Trophoblast cell (in vitro differentiated cells and primary cell): ENCODE measurements around the gene GIMAP5.

Experiments
- DNase-seq, 2 donors: peaks; one replicate each; pipeline ENCODE4 v3.0.0-alpha.2; 2016
- H2AFZ ChIP-seq: 2 replicates; pipeline ENCODE4 v1.6.1; 2013; ENCODE audit warnings: low read length, moderate library complexity, mild to moderate bottlenecking; ENCODE audit not compliant: insufficient read depth, poor library complexity
- H2AK5ac ChIP-seq: 2 replicates; pipeline ENCODE4 v1.6.1; 2013; ENCODE audit warnings: mild to moderate bottlenecking, low read length
- H2BK120ac ChIP-seq: 2 replicates; pipeline ENCODE4 v1.6.1; 2013; ENCODE audit warnings: low read length, mild to moderate bottlenecking, moderate library complexity; ENCODE audit not compliant: insufficient read depth, poor library complexity
- H2BK12ac ChIP-seq: 2 replicates; pipeline ENCODE4 v1.6.1; 2013; ENCODE audit warnings: mild to moderate bottlenecking, low read length, moderate library complexity
- H2BK5ac ChIP-seq: 2 replicates; pipeline ENCODE4 v1.6.1; 2013; ENCODE audit warnings: low read length, low read depth, moderate library complexity, mild to moderate bottlenecking; ENCODE audit not compliant: poor library complexity
- H3K14ac ChIP-seq: 2 replicates; pipeline ENCODE4 v1.6.1; 2013; ENCODE audit warnings: mild to moderate bottlenecking, low read length
- H3K18ac ChIP-seq: 2 replicates; pipeline ENCODE4 v1.6.1; 2013; ENCODE audit warnings: mild to moderate bottlenecking, low read length
- H3K23ac ChIP-seq: 2 replicates; pipeline ENCODE4 v1.6.1; 2013; ENCODE audit warnings: low read length
- H3K27ac ChIP-seq: 2 replicates; pipeline ENCODE4 v1.5.1; 2013; ENCODE audit warnings: low read depth, mild to moderate bottlenecking, inconsistent platforms, low read length, moderate library complexity
- H3K27me3 ChIP-seq: 2 replicates; pipeline ENCODE4 v1.6.1; 2013; ENCODE audit warnings: inconsistent platforms, mild to moderate bottlenecking, low read length, moderate library complexity; ENCODE audit not compliant: insufficient read depth
- H3K36me3 ChIP-seq, 2 experiments: 1 replicate in 1 of 2; 2 replicates in 1 of 2; pipeline ENCODE4 v1.6.1; 2013; ENCODE audit warnings: low read length in 2 of 2, mild to moderate bottlenecking in 2 of 2, moderate library complexity in 1 of 2; ENCODE audit not compliant: insufficient read depth in 2 of 2, control insufficient read depth in 1 of 2
- H3K4ac ChIP-seq: 2 replicates; pipeline ENCODE4 v1.6.1; 2013; ENCODE audit warnings: low read depth, mild to moderate bottlenecking, low read length, moderate library complexity
- H3K4me1 ChIP-seq, 2 experiments: 1 replicate in 1 of 2; 2 replicates in 1 of 2; pipeline ENCODE4 v1.6.1; 2013; ENCODE audit warnings: low read length in 2 of 2, mild to moderate bottlenecking in 2 of 2, moderate library complexity in 1 of 2; ENCODE audit not compliant: insufficient read depth in 2 of 2, control insufficient read depth in 1 of 2
- H3K4me2 ChIP-seq: 2 replicates; pipeline ENCODE4 v1.6.1; 2013; ENCODE audit warnings: inconsistent platforms, mild to moderate bottlenecking, low read length, moderate library complexity
- H3K4me3 ChIP-seq: 2 replicates; pipeline ENCODE4 v1.5.1; 2013; ENCODE audit warnings: mild to moderate bottlenecking, low read depth, low read length, inconsistent platforms
- H3K79me1 ChIP-seq: one replicate; pipeline ENCODE4 v1.6.1; 2013; ENCODE audit warnings: low read length
- H3K79me2 ChIP-seq: 2 replicates; pipeline ENCODE4 v1.6.1; 2013; ENCODE audit warnings: low read length, mild to moderate bottlenecking; ENCODE audit not compliant: control insufficient read depth, insufficient read depth, poor library complexity
- H3K9ac ChIP-seq: 2 replicates; pipeline ENCODE4 v1.6.1; 2013; ENCODE audit warnings: mild to moderate bottlenecking, low read length
- H3K9me3 ChIP-seq: 2 replicates; pipeline ENCODE4 v1.6.1; 2013; ENCODE audit warnings: low read depth, mild to moderate bottlenecking, control low read depth, inconsistent platforms, low read length; ENCODE audit not compliant: insufficient read depth
- H4K12ac ChIP-seq: 2 replicates; pipeline ENCODE4 v1.6.1; 2013; ENCODE audit warnings: low read depth, mild to moderate bottlenecking, low read length, moderate library complexity
- H4K8ac ChIP-seq: 2 replicates; pipeline ENCODE4 v1.6.1; 2013; ENCODE audit warnings: low read depth, mild to moderate bottlenecking, low read length, moderate library complexity
- H4K91ac ChIP-seq: one replicate; pipeline ENCODE4 v1.6.1; 2013; ENCODE audit warnings: low read depth, mild to moderate bottlenecking, low read length, moderate library complexity
- WGBS: extraction: QIAGEN DNeasy Blood & Tissue Kit; methylation state at CpG from one replicate; pipeline ENCODE4 v1.1.7; 2013; ENCODE audit warnings: missing lambda C conversion rate; ENCODE audit not compliant: insufficient read length, insufficient coverage; ENCODE audit errors: extremely low coverage; 5-methylcytosine and 5-hydroxymethylcytosine counted together

The GIMAP5 gene

DNA sequence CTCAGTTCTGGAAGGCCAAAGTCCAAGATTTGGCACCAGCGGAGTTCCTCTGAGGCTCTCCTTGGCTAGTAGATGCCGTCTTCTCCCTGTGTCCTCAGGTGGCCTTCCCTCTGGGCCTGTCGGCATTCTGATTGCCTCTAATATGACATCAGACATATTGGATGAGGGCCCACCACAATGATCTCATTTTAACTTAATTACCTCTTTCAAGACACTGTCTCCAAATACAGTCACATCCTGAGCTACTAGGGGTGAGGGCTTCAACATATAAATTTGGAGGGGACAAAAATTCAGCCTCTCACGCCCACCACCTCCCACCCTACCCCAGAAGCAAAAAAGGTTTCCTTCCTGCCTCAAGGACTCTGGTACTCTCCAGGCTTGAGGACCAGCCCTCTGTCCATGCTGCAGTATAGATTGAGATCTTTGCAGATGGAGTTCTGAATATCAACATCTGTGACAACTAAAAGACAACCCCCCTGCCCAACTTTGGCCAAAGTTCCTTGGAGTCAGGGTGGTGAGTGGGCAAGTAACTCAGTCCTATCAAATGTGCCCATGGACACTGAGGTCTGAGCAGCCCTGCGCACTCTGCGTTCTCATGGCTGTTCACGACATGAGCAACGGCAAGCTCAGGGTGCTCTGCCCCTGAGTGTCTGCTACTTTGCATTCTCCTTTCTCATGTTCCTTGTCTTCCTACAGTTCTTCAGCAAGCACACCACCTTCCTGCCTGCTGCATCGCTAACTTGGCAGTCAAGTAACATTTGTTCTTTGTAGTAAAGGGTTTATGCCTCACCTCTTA lies 51.5 kb downstream of the GIMAP5 start:
- Histone ChIP-seq H3K23ac (no peak overlapping the region), H3K4me3 (no peak overlapping the region), H3K9ac (no peak overlapping the region), H3K79me1 (no peaks in the 10 kb centered on the region), H3K18ac (no peak overlapping the region), H2AFZ (no peak overlapping the region), H3K79me2 (no peaks in the 10 kb centered on the region), H3K9me3 (no peaks in the 10 kb centered on the region), H3K4me2 (no peak overlapping the region), H3K4me1 (peaks cover 0 to 5% of the 10 kb centered on the region in 2 experiments), H3K27me3 (no peaks in the 10 kb centered on the region), H4K8ac (no peak overlapping the region), H2BK5ac (no peak overlapping the region), H3K36me3 (no peaks in the 10 kb centered on the region), H3K4ac (no peak overlapping the region), H4K12ac (no peak overlapping the region), H2AK5ac (no peak overlapping the region), H2BK12ac (no peak overlapping the region), H4K91ac (no peak overlapping the region), H3K14ac (no peak overlapping the region), H2BK120ac (no peak overlapping the region), H3K27ac (no peak overlapping the region)
- peak in 1 of 2 donors; percentile 27 for DNase-seq
- no CpG with 5 or more reads among the region's 9 CpGs for WGBS

DNA sequence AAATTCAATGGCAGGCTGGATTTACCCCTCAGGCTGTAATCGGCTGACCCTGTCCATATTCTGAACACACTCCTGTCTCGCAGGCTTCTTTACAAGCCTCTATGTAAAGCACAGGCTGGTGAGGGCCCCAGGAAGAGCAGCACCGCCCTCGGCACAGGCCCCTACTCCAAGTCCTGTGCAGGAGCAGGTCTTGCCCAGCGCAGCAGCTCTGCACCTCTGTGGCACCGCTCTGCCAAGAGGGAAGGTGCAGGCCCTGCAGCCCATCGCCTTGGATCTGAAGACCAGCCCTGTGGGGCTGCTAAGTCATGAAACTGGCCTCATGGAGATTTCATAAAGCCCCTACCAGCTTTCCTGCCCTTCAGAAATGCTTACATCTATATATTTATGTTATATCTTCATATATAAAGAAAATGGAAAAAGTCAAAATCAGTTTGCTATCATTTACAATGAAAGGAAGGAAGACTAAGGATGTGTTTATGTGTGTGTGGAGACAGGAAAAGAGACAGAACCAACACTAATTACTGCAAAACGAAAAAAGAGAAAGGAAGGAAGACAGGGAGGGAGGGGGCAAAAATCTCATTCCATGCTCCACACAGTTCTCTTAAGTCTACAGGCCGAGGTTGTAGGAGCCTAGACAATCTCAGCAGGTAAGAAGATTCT lies 53.3 kb downstream of the GIMAP5 start:
- no peak overlapping the region for H3K27ac ChIP-seq
- no peaks in the 10 kb centered on the region for H3K79me2 ChIP-seq
- no peaks in the 10 kb centered on the region for H3K36me3 ChIP-seq
- no peak overlapping the region for H2BK120ac ChIP-seq
- H3K4ac ChIP-seq, result no peak overlapping the region
- no peak overlapping the region for H2AK5ac ChIP-seq
- no peak overlapping the region for H4K8ac ChIP-seq
- no peak overlapping the region for H3K23ac ChIP-seq
- H3K4me2 ChIP-seq, result no peak overlapping the region
- no peaks in the 10 kb centered on the region for H3K9me3 ChIP-seq
- no CpG with 5 or more reads among the region's 9 CpGs for WGBS
- H3K4me1 ChIP-seq, result peaks cover 0 to 3% of the 10 kb centered on the region in 2 experiments
- H3K14ac ChIP-seq, result no peak overlapping the region
- H2AFZ ChIP-seq, result no peak overlapping the region
- H2BK12ac ChIP-seq, result no peak overlapping the region
- H3K4me3 ChIP-seq, result no peak overlapping the region
- H3K9ac ChIP-seq, result no peak overlapping the region
- no peak overlapping the region for H4K12ac ChIP-seq
- no peaks in the 10 kb centered on the region for H3K79me1 ChIP-seq
- H4K91ac ChIP-seq, result no peak overlapping the region
- no peak overlapping the region for H3K18ac ChIP-seq
- DNase-seq, result no peak
- no peaks in the 10 kb centered on the region for H3K27me3 ChIP-seq
- H2BK5ac ChIP-seq, result no peak overlapping the region

DNA sequence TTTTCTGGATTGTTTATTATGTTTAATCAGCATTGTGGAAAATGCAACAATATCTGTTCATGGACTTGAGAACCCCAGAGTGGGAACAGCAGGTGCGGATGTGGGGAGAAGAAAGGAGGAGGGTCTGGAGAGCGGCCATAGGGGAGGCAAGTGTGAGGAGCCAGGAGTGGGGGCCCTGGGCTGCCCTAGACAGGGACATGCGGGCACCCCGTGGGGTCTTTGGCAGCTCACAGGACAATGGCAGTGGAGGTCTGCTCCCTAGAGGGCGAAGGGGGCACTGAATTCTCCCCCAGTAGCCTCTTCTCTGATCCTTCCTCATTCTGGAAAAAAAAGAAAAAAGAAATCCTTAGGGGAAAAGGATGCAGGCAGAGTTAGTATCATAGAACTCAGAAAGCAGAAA lies 54.1 kb downstream of the GIMAP5 start:
- H3K36me3 ChIP-seq, result no peaks in the 10 kb centered on the region
- H3K18ac ChIP-seq, result no peak overlapping the region
- WGBS, result no CpG with 5 or more reads among the region's 5 CpGs

DNA sequence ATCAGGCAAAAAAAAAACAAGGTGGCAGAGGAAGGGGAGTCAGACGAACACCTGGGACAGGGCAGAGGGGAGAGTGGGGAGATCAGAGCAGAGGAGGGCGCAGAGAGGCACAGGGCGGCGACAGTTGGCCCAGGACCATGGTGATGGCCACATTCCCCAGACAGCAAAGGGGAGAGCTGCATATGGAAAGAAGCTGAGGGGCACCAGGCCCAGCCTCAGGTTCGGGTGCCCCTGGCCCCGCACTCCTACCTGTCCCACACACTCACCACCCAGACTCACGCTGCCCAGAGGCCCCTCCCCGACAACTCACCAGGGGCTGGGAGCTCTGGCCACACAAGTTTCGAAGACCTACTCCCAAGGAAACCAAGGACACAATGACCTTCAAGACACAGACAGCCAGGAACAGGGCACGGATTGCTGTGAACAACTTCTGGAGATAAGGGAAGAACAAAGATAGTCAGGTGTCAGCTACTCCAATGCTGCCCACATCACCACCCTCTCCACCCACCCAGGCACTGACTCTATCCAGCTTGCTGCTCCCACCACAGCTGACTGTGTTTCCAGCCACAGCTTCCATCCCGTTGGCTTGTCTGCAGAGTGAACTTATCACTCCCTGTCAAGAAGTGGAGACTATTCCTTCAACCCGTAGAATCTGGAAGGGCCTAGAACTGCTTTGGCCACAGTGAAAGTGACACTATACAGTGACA lies 54.7 kb downstream of the GIMAP5 start:
- Histone ChIP-seq H3K79me2 (no peaks in the 10 kb centered on the region), H3K27me3 (no peaks in the 10 kb centered on the region), H3K4me2 (no peak overlapping the region), H3K18ac (no peak overlapping the region), H3K79me1 (no peaks in the 10 kb centered on the region), H3K4me1 (peaks cover 0 to 3% of the 10 kb centered on the region in 2 experiments), H2BK5ac (no peak overlapping the region), H2AFZ (no peak overlapping the region), H3K4me3 (no peak overlapping the region), H3K23ac (no peak overlapping the region), H4K91ac (no peak overlapping the region), H3K14ac (no peak overlapping the region), H4K8ac (no peak overlapping the region), H3K36me3 (no peaks in the 10 kb centered on the region), H3K27ac (no peak overlapping the region), H4K12ac (no peak overlapping the region), H2AK5ac (no peak overlapping the region), H2BK12ac (no peak overlapping the region), H3K9ac (no peak overlapping the region), H3K4ac (no peak overlapping the region), H2BK120ac (no peak overlapping the region), H3K9me3 (no peaks in the 10 kb centered on the region)
- no CpG with 5 or more reads among the region's 12 CpGs for WGBS
- DNase-seq, result no peak

More for the DNA sequence above, 54.1 kb downstream of the GIMAP5 start:
- H2AFZ ChIP-seq, result no peak overlapping the region
- H3K4ac ChIP-seq, result no peak overlapping the region
- no peak overlapping the region for H2BK120ac ChIP-seq
- no peak overlapping the region for H4K8ac ChIP-seq
- no peak overlapping the region for H4K12ac ChIP-seq
- no peak overlapping the region for H3K4me3 ChIP-seq
- no peaks in the 10 kb centered on the region for H3K9me3 ChIP-seq
- H2BK5ac ChIP-seq, result no peak overlapping the region
- H3K4me2 ChIP-seq, result no peak overlapping the region
- H3K4me1 ChIP-seq, result peaks cover 0 to 3% of the 10 kb centered on the region in 2 experiments
- no peak overlapping the region for H3K27ac ChIP-seq
- H2AK5ac ChIP-seq, result no peak overlapping the region
- H3K9ac ChIP-seq, result no peak overlapping the region
- H3K79me1 ChIP-seq, result no peaks in the 10 kb centered on the region
- H2BK12ac ChIP-seq, result no peak overlapping the region
- no peak overlapping the region for H4K91ac ChIP-seq
- no peak for DNase-seq
- H3K79me2 ChIP-seq, result no peaks in the 10 kb centered on the region
- no peaks in the 10 kb centered on the region for H3K27me3 ChIP-seq
- H3K14ac ChIP-seq, result no peak overlapping the region
- no peak overlapping the region for H3K23ac ChIP-seq
